GM19372 (cell line): ENCODE measurements around the gene DIAPH1.
A peak's percentile ranks its signal among the peaks of the same experiment; 100 is the strongest.
"Not testable (repeated sequence)": the region's sequence is repeated elsewhere in the genome, so short reads cannot be mapped to it uniquely, and the experiment has no call there.

Experiments
- ATAC-seq: cut with Tn5 transposase; IDR thresholded peaks from one replicate; pipeline ENCODE4 v1.9.1; 2021; ENCODE audit warnings: mild to moderate bottlenecking, low read depth, moderate library complexity; ENCODE audit not compliant: unreplicated experiment

Gene DIAPH1

GRCh38 chr5:141615991-141616720 is 2.6 kb downstream of the DIAPH1 start:
- ATAC-seq: no peak

GRCh38 chr5:141613344-141613743 is 5.5 kb downstream of the DIAPH1 start:
- ATAC-seq: no peak

GRCh38 chr5:141611289-141611688 is 7.5 kb downstream of the DIAPH1 start:
- ATAC-seq: no peak

GRCh38 chr5:141609921-141610320 is 8.9 kb downstream of the DIAPH1 start:
- not testable (repeated sequence) for ATAC-seq

GRCh38 chr5:141609044-141609443 is 9.8 kb downstream of the DIAPH1 start:
- ATAC-seq: no peak

GRCh38 chr5:141608557-141608956 is 10.2 kb downstream of the DIAPH1 start:
- ATAC-seq: no peak

- ATAC-seq: no peak
These were observed 10.8 kb downstream of the DIAPH1 start for GRCh38 chr5:141608046-141608445.

- peak; percentile 99 for ATAC-seq
These were observed 13.1 kb downstream of the DIAPH1 start for GRCh38 chr5:141605523-141606277.

GRCh38 chr5:141603923-141604717 is 14.7 kb downstream of the DIAPH1 start:
- ATAC-seq: no peak

- no peak for ATAC-seq
These were observed 16.2 kb downstream of the DIAPH1 start for GRCh38 chr5:141602606-141603005.

- ATAC-seq: no peak
These were observed 20.1 kb downstream of the DIAPH1 start for GRCh38 chr5:141598391-141599345.

- no peak for ATAC-seq
These were observed 21.0 kb downstream of the DIAPH1 start for GRCh38 chr5:141597814-141598213.

GRCh38 chr5:141597394-141597793 is 21.4 kb downstream of the DIAPH1 start:
- no peak for ATAC-seq

- ATAC-seq: no peak
These were observed 21.9 kb downstream of the DIAPH1 start for GRCh38 chr5:141596867-141597266.

GRCh38 chr5:141590127-141590526 is 28.7 kb downstream of the DIAPH1 start:
- ATAC-seq: no peak

GRCh38 chr5:141586246-141586645 is 32.6 kb downstream of the DIAPH1 start:
- ATAC-seq: no peak

- ATAC-seq: no peak
These were observed 33.2 kb downstream of the DIAPH1 start for GRCh38 chr5:141585594-141585993.

- ATAC-seq: no peak
These were observed 44.7 kb downstream of the DIAPH1 start for GRCh38 chr5:141574122-141574510.

GRCh38 chr5:141573489-141574121 is 45.2 kb downstream of the DIAPH1 start:
- ATAC-seq: no peak

GRCh38 chr5:141570655-141571054 is 48.1 kb downstream of the DIAPH1 start:
- no peak for ATAC-seq
